ENCODE results near the gene ZNF865. TPM values are rescaled to one million over a fixed set of nuclear protein-coding genes. Genes with fewer than 3 reads are reported as not detected.

Gene ZNF865
- polyA plus RNA-seq, 1 donor from 2014 or later = 1.7 TPM

GRCh38 chr19:55585658-55586339 is 19.6 kb upstream of the ZNF865 start:
- Histone ChIP-seq H3K9ac (ENCODE audit: low read length) (peak overlapping the region; percentile 64), H3K36me3 (ENCODE audit: insufficient read depth, low read length) (no peaks in the 10 kb centered on the region), H3K9me3 (ENCODE audit: low read length) (no peaks in the 10 kb centered on the region), H3K4me3 (ENCODE audit: low read length) (peak overlapping the region; percentile 54), H2AFZ (ENCODE audit: low read depth, low read length) (peak overlapping the region; percentile 46), H3K27ac (ENCODE audit: low read length) (peak overlapping the region; percentile 76), H3K27me3 (ENCODE audit: insufficient read depth, low read depth, low read length) (no peaks in the 10 kb centered on the region), H3K4me2 (ENCODE audit: low read length) (peak overlapping the region; percentile 38), H3F3A (ENCODE audit: insufficient read depth, low read length, poor library complexity, severe bottlenecking) (no peaks in the 10 kb centered on the region), H4K20me1 (ENCODE audit: insufficient read depth) (no peaks in the 10 kb centered on the region), H3K9me2 (ENCODE audit: insufficient read depth, low read length) (no peaks in the 10 kb centered on the region), H3K79me2 (replicated peaks; ENCODE audit: insufficient read depth, low read length) (peaks cover 7% of the 10 kb centered on the region)
- TF ChIP-seq MXI1 (conservative IDR thresholded peaks at IDR 0.05; ENCODE audit: poor library complexity, severe bottlenecking) (peak; percentile 6), EZH2 (IDR thresholded peaks at IDR 0.05; ENCODE audit: borderline replicate concordance, insufficient read depth, low read length, poor library complexity, severe bottlenecking) (no peak)

- Histone ChIP-seq H3K27me3 (ENCODE audit: insufficient read depth, low read depth, low read length) (no peaks in the 10 kb centered on the region), H3K9ac (ENCODE audit: low read length) (peak overlapping the region; percentile 64), H3K9me2 (ENCODE audit: insufficient read depth, low read length) (no peaks in the 10 kb centered on the region), H3K79me2 (replicated peaks; ENCODE audit: insufficient read depth, low read length) (no peaks in the 10 kb centered on the region), H3K4me2 (ENCODE audit: low read length) (peak overlapping the region; percentile 42), H3F3A (ENCODE audit: insufficient read depth, low read length, poor library complexity, severe bottlenecking) (no peaks in the 10 kb centered on the region), H3K4me3 (ENCODE audit: low read length) (peak overlapping the region; percentile 68), H3K36me3 (ENCODE audit: insufficient read depth, low read length) (peaks cover 2% of the 10 kb centered on the region), H2AFZ (ENCODE audit: low read depth, low read length) (peak overlapping the region; percentile 75), H3K27ac (ENCODE audit: low read length) (peak overlapping the region; percentile 76), H4K20me1 (ENCODE audit: insufficient read depth) (no peaks in the 10 kb centered on the region), H3K9me3 (ENCODE audit: low read length) (no peaks in the 10 kb centered on the region)
- TF ChIP-seq EP300 (conservative IDR thresholded peaks at IDR 0.05; ENCODE audit: poor library complexity, severe bottlenecking) = peak; percentile 51
- peak; percentile 48 for TF ChIP-seq SMC3 (conservative IDR thresholded peaks at IDR 0.05; ENCODE audit: poor library complexity)
- no peak for TF ChIP-seq REST (IDR thresholded peaks at IDR 0.05; ENCODE audit: borderline replicate concordance)
- TF ChIP-seq EZH2 (IDR thresholded peaks at IDR 0.05; ENCODE audit: borderline replicate concordance, insufficient read depth, low read length, poor library complexity, severe bottlenecking) = no peak
- peak; percentile 69 for TF ChIP-seq MXI1 (conservative IDR thresholded peaks at IDR 0.05; ENCODE audit: poor library complexity, severe bottlenecking)
- TF ChIP-seq CTCF (IDR thresholded peaks at IDR 0.05; ENCODE audit: poor library complexity, severe bottlenecking) = no peak
- TF ChIP-seq TAF1 (IDR thresholded peaks at IDR 0.05; ENCODE audit: low read depth) = peak; percentile 52
- peak; percentile 87 for TF ChIP-seq POLR2AphosphoS5 (IDR thresholded peaks at IDR 0.05)
- no peak for TF ChIP-seq RAD21 (conservative IDR thresholded peaks at IDR 0.05)
Measured at GRCh38 chr19:55586976-55587668, 18.3 kb upstream of the ZNF865 start.
